ENCODE measurements around the gene RFX1. TPM values are rescaled to one million over a fixed set of nuclear protein-coding genes. Genes with fewer than 3 reads are reported as not detected.

RFX1 gene
- total and polyA plus RNA-seq, 2 donors (not counting 1 experiment from before 2014, with no cell fraction given): 9.2 to 33.3 TPM

- CTCF ChIA-PET: interaction anchor here (2.7 kb wide), 1 partner anchor 38 kb away, joined by 12 read pairs; the partner anchor contains the start of gene MISP3
- H3K27ac ChIP-seq (ENCODE audit: low read length in 2 of 2): peak overlapping the region in 1 of 2 donors; percentile 9
- no peak overlapping the region for H3K4me2 ChIP-seq (replicated peaks; ENCODE audit: low read depth, low read length, poor library complexity, severe bottlenecking)
- no peak overlapping the region for H2AFZ ChIP-seq (ENCODE audit: insufficient read depth, low read depth, low read length, poor library complexity, severe bottlenecking)
- no peaks in the 10 kb centered on the region for H3K27me3 Mint-ChIP-seq
- peaks cover 15% of the 10 kb centered on the region for H4K20me1 ChIP-seq (ENCODE audit: control insufficient read depth, insufficient read depth, low read length, poor library complexity, severe bottlenecking)
- TF ChIP-seq CTCF (IDR thresholded peaks at IDR 0.05): no peak
- no peak for TF ChIP-seq EZH2 (IDR thresholded peaks at IDR 0.05; ENCODE audit: borderline replicate concordance, insufficient read depth, low read depth, low read length, poor library complexity, severe bottlenecking)
- H3K27ac Mint-ChIP-seq: no peak overlapping the region
- H3K79me2 ChIP-seq (ENCODE audit: control insufficient read depth, insufficient read depth, low read length): peaks cover 34% of the 10 kb centered on the region
- intact Hi-C loops (cut with micrococcal nuclease): loop anchor here (2.0 kb wide), 1 partner anchor 81 kb away; the partner anchor contains the start of gene DCAF15
- WGBS (ENCODE audit: insufficient coverage): no CpG with 5 or more reads among the region's 2 CpGs
- POLR2A ChIA-PET: interaction anchor here (0.7 kb wide), 1 partner anchor 67 kb away, joined by 3 read pairs; no protein-coding TSS in a partner anchor
- peaks cover 2 to 25% of the 10 kb centered on the region in 2 experiments for H3K36me3 ChIP-seq (replicated peaks in 1 of 2; ENCODE audit: control extremely low read depth in 1 of 2, control insufficient read depth in 1 of 2, extremely low read depth in 1 of 2, insufficient read depth in 2 of 2, low read length in 1 of 2)
- ATAC-seq (ENCODE audit: low read depth) (no peak), DNase-seq (no peak)
- H3K9ac ChIP-seq (ENCODE audit: low read length): no peak overlapping the region
- H3K9me3 ChIP-seq (ENCODE audit: control extremely low read depth in 1 of 3, control insufficient read depth in 2 of 3, insufficient read depth in 1 of 3, low read length in 2 of 3): peaks cover 0 to 5% (median 0%) of the 10 kb centered on the region in 3 donors
- H3K9me3 Mint-ChIP-seq (ENCODE audit: insufficient read depth): no peaks in the 10 kb centered on the region
- no peaks in the 10 kb centered on the region for H3K27me3 ChIP-seq (replicated peaks in 1 of 4; ENCODE audit: control extremely low read depth in 1 of 4, control insufficient read depth in 3 of 4, insufficient read depth in 4 of 4, low read length in 3 of 4)
- H3K4me3 ChIP-seq (ENCODE audit: control extremely low read depth in 1 of 5, extremely low read depth in 1 of 5, insufficient read depth in 1 of 5, low read depth in 2 of 5, low read length in 4 of 5): no peak overlapping the region
- H3K4me3 Mint-ChIP-seq: peak overlapping the region; percentile 21
- peaks cover 27% of the 10 kb centered on the region for H3K4me1 Mint-ChIP-seq
- peaks cover 10 to 28% of the 10 kb centered on the region in 2 donors for H3K4me1 ChIP-seq (ENCODE audit: control insufficient read depth in 2 of 2, insufficient read depth in 2 of 2, low read length in 2 of 2)
These were observed 27.8 kb upstream of the RFX1 start for GRCh38 chr19:14033946-14034345.

All from B cell (primary cell).